BJ (cell line): ENCODE results near the gene GNPDA1. TPM values are rescaled to one million over a fixed set of nuclear protein-coding genes. Genes with fewer than 3 reads are reported as not detected.

Experiments
- CTCF ChIA-PET: fragments of 350-600 bp; formaldehyde crosslinking; extraction: SDS; loops from one replicate; lab custom pipeline; 2021; ENCODE audit warnings: antibody characterized with exemption, inconsistent platforms; lab: Yijun Ruan, JAX
- POLR2A ChIA-PET: fragments of 300-600 bp; sonication (Branson Sonifier 250); formaldehyde crosslinking; extraction: SDS; loops from one replicate; lab custom pipeline; 2021; ENCODE audit warnings: antibody characterized with exemption; lab: Charles Lee
- DNase-seq: peaks from one replicate; pipeline ENCODE4 v3.0.0-alpha.2; 2011; ENCODE audit warnings: low read depth
- H3K27me3 ChIP-seq: 2 replicates; pipeline ENCODE4 v1.6.0; 2011; ENCODE audit warnings: low read length; ENCODE audit not compliant: control insufficient read depth, insufficient read depth
- H3K36me3 ChIP-seq: 2 replicates; pipeline ENCODE4 v1.5.1; 2011; ENCODE audit warnings: low read length; ENCODE audit not compliant: control insufficient read depth, insufficient read depth
- H3K4me3 ChIP-seq: 2 replicates; pipeline ENCODE4 v1.5.1; 2011; ENCODE audit warnings: low read depth, mild to moderate bottlenecking, control low read depth, low read length
- CTCF ChIP-seq: IDR thresholded peaks from 2 replicates; pipeline ENCODE4 v1.5.1; 2011; ENCODE audit warnings: low read depth, mild to moderate bottlenecking, control low read depth, inconsistent platforms, low read length, moderate library complexity; ENCODE audit not compliant: insufficient read depth
- polyA plus RNA-seq: library from polyadenylated mRNA; depleted of rRNA; stranded (reverse); fragments of >200 nt; gene quantifications from 2 replicates; pipeline ENCODE4 v1.2.3, GENCODE V29; 2011

The GNPDA1 gene
- polyA plus RNA-seq, 1 experiment, result 12.5 TPM

GRCh38 chr5:141994511-141995136 lies 18.2 kb downstream of the GNPDA1 start:
- H3K36me3 ChIP-seq, result peaks cover 5% of the 10 kb centered on the region
- H3K27me3 ChIP-seq, result no peaks in the 10 kb centered on the region
- TF ChIP-seq CTCF, result no peak
- POLR2A ChIA-PET, result interaction anchor here (0.6 kb wide), 1 partner anchor 15 kb away, joined by 21 read pairs; no protein-coding TSS in a partner anchor
- no peak for DNase-seq
- no peak overlapping the region for H3K4me3 ChIP-seq
- CTCF ChIA-PET, result interaction anchor here (1.2 to 11.0 kb wide), 4 partner anchors 8 to 330 kb away, joined by 3 to 124 read pairs (median 28); partner anchors contain the start of gene GNPDA1

- TF ChIP-seq CTCF, result peak; percentile 72
- ChIA-PET POLR2A (no interaction called here), CTCF (interaction anchor here (0.6 to 11.0 kb wide), 14 partner anchors 13 to 332 kb away, joined by 3 to 124 read pairs (median 4); partner anchors contain the start of genes GNPDA1 and RNF14)
- no peak overlapping the region for H3K4me3 ChIP-seq
- DNase-seq, result no peak
- H3K36me3 ChIP-seq, result peaks cover 5% of the 10 kb centered on the region
- no peaks in the 10 kb centered on the region for H3K27me3 ChIP-seq
Measured at GRCh38 chr5:141992349-141992963, 20.4 kb downstream of the GNPDA1 start.

- ChIA-PET CTCF (interaction anchor here (0.8 to 11.0 kb wide), 9 partner anchors 10 to 298 kb away, joined by 3 to 124 read pairs (median 12); partner anchors contain the start of genes GNPDA1 and RNF14), POLR2A (no interaction called here)
- H3K27me3 ChIP-seq, result no peaks in the 10 kb centered on the region
- no peak overlapping the region for H3K4me3 ChIP-seq
- H3K36me3 ChIP-seq, result peaks cover 10% of the 10 kb centered on the region
- DNase-seq, result no peak
- no peak for TF ChIP-seq CTCF
Measured at GRCh38 chr5:141989720-141990119, 23.1 kb downstream of the GNPDA1 start.

- DNase-seq, result no peak
- CTCF ChIA-PET, result interaction anchor here (0.7 to 4.2 kb wide), 4 partner anchors 17 to 339 kb away, joined by 3 to 18 read pairs (median 4); partner anchors contain the start of genes RNF14 and SPRY4
- POLR2A ChIA-PET, result no interaction called here
- no peak for TF ChIP-seq CTCF
- peaks cover 9% of the 10 kb centered on the region for H3K36me3 ChIP-seq
- no peak overlapping the region for H3K4me3 ChIP-seq
- no peaks in the 10 kb centered on the region for H3K27me3 ChIP-seq
Measured at GRCh38 chr5:141986072-141986471, 26.8 kb downstream of the GNPDA1 start.

DNA sequence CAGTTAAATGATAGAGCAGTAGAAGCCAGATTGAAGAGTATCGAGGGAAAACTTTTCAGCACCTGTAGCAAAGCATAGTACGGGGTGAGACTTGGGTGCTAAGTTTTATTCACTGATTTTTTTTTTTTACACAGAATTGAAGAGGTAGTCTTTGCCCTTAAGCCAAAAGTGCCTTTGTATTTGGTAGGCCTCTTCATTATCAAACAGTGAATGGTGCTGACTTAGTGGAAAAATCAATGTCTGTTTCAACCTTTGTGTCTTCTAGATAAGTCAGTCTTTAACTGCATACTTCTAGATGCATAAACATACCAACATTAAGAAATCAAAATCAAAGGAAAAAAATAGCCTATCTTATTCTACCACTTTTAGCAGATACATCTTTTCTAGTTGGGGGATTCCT lies 30.2 kb downstream of the GNPDA1 start:
- CTCF ChIA-PET, result interaction anchor here (1.0 to 4.2 kb wide), 2 partner anchors 14 to 22 kb away, joined by 3 to 18 read pairs; partner anchors contain the start of gene RNF14
- Histone ChIP-seq H3K36me3 (peaks cover 16% of the 10 kb centered on the region), H3K27me3 (no peaks in the 10 kb centered on the region), H3K4me3 (no peak overlapping the region)
- no peak for TF ChIP-seq CTCF
- POLR2A ChIA-PET, result no interaction called here
- no peak for DNase-seq
